AG04450 (cell line): ENCODE data around the gene TSPO. TPM values are rescaled to one million over a fixed set of nuclear protein-coding genes. Genes with fewer than 3 reads are reported as not detected.

ENCODE experiments used
- CTCF ChIA-PET: fragments of 300-600, 350-600 bp; formaldehyde crosslinking; extraction: SDS; loops from one replicate; lab custom pipeline; 2022; ENCODE audit warnings: antibody characterized with exemption, inconsistent platforms; lab: Charles Lee
- POLR2A ChIA-PET: fragments of 350-600 bp; formaldehyde crosslinking; extraction: SDS; loops from one replicate; lab custom pipeline; 2021; ENCODE audit warnings: antibody characterized with exemption, inconsistent platforms; lab: Yijun Ruan, JAX
- DNase-seq: peaks from one replicate; pipeline ENCODE4 v3.0.0-alpha.2; 2011; ENCODE audit warnings: low read depth, low spot score
- H3K27ac ChIP-seq: one replicate; pipeline ENCODE4 v1.5.1; 2012; ENCODE audit warnings: low read depth, low read length, control low read depth
- H3K27me3 ChIP-seq: one replicate; pipeline ENCODE4 v1.6.0; 2012; ENCODE audit warnings: low read length; ENCODE audit not compliant: control insufficient read depth, insufficient read depth
- H3K4me3 ChIP-seq: 2 replicates; pipeline ENCODE4 v1.5.1; 2011; ENCODE audit warnings: mild to moderate bottlenecking, low read depth, low read length, control low read depth
- H3K9me3 ChIP-seq: 2 replicates; pipeline ENCODE4 v1.5.1; 2012; ENCODE audit warnings: low read length; ENCODE audit not compliant: control insufficient read depth, insufficient read depth
- CTCF ChIP-seq: IDR thresholded peaks from 2 replicates; pipeline ENCODE4 v1.5.1; 2011; ENCODE audit warnings: low read depth, low read length, control low read depth, inconsistent platforms
- polyA plus RNA-seq: library from polyadenylated mRNA; depleted of rRNA; stranded (reverse); fragments of >200 nt; gene quantifications from 2 replicates; pipeline ENCODE4 v1.2.3, GENCODE V29; 2011

Gene TSPO
- polyA plus RNA-seq, 1 experiment, result 107 TPM

- Histone ChIP-seq H3K27ac (no peak overlapping the region), H3K4me3 (no peak overlapping the region), H3K27me3 (peaks cover 17% of the 10 kb centered on the region), H3K9me3 (no peaks in the 10 kb centered on the region; the same call in 1 of the 2 replicates)
- no peak for TF ChIP-seq CTCF
- ChIA-PET CTCF (interaction anchor here (1.1 to 1.3 kb wide), 2 partner anchors 15 kb away, joined by 4 to 5 read pairs; partner anchors contain the start of gene TTLL12), POLR2A (no interaction called here)
- no peak for DNase-seq
Observed at GRCh38 chr22:43202756-43203410, 51.5 kb downstream of the TSPO start.

- ChIA-PET CTCF (interaction anchor here (1.3 kb wide), 1 partner anchor 16 kb away, joined by 5 read pairs; the partner anchor contains the start of gene TTLL12), POLR2A (no interaction called here)
- Histone ChIP-seq H3K27ac (no peak overlapping the region), H3K9me3 (no peaks in the 10 kb centered on the region; the same call in 1 of the 2 replicates), H3K4me3 (no peak overlapping the region), H3K27me3 (peaks cover 16% of the 10 kb centered on the region)
- no peak for DNase-seq
- no peak for TF ChIP-seq CTCF
Observed at GRCh38 chr22:43203471-43203981, 52.2 kb downstream of the TSPO start.

- POLR2A ChIA-PET, result no interaction called here
- Histone ChIP-seq H3K4me3 (no peak overlapping the region), H3K27me3 (peaks cover 11% of the 10 kb centered on the region), H3K27ac (no peak overlapping the region), H3K9me3 (no peaks in the 10 kb centered on the region; the same call in 1 of the 2 replicates)
- CTCF ChIA-PET, result no interaction called here
- DNase-seq, result no peak
- TF ChIP-seq CTCF, result no peak
Observed at GRCh38 chr22:43205261-43205691, 53.9 kb downstream of the TSPO start.

- no peak for TF ChIP-seq CTCF
- ChIA-PET POLR2A (no interaction called here), CTCF (no interaction called here)
- no peak for DNase-seq
- no peak overlapping the region for H3K4me3 ChIP-seq
- H3K27me3 ChIP-seq, result peaks cover 11% of the 10 kb centered on the region
- H3K9me3 ChIP-seq, result no peaks in the 10 kb centered on the region; the same call in 1 of the 2 replicates
- H3K27ac ChIP-seq, result no peak overlapping the region
Observed at GRCh38 chr22:43205748-43206508, 54.6 kb downstream of the TSPO start.
